ENCODE results near the gene LRRC17. TPM values are rescaled to one million over a fixed set of nuclear protein-coding genes. Genes with fewer than 3 reads are reported as not detected.

LRRC17 gene
- total and polyA plus RNA-seq, 2 experiments from 2014 or later = 0.18 to 1.5 TPM

- H3K27ac ChIP-seq = no peak overlapping the region
- no peak for TF ChIP-seq EZH2 (IDR thresholded peaks at IDR 0.05; ENCODE audit: insufficient read depth, poor library complexity, severe bottlenecking)
- TF ChIP-seq EZH2phosphoT487 (IDR thresholded peaks at IDR 0.05; ENCODE audit: insufficient read depth, low read depth) = no peak
These were observed 1.8 kb downstream of the LRRC17 start for GRCh38 chr7:102914585-102914984.

GRCh38 chr7:102916426-102916825 lies 3.6 kb downstream of the LRRC17 start:
- Histone ChIP-seq H3K9me3 (ENCODE audit: low read depth) (no peaks in the 10 kb centered on the region), H3K4me2 (ENCODE audit: unreplicated experiment) (peak overlapping the region; percentile 66), H3F3A (ENCODE audit: insufficient read depth) (no peaks in the 10 kb centered on the region), H3K4me1 (ENCODE audit: insufficient read depth) (peaks cover 24% of the 10 kb centered on the region), H2AFZ (no peak overlapping the region), H4K20me1 (ENCODE audit: insufficient read depth) (no peaks in the 10 kb centered on the region), H3K4me3 (peak overlapping the region; percentile 43; the same call in 1 of the 2 replicates), H3K9ac (no peak overlapping the region), H3K27ac (peak overlapping the region; percentile 38), H3K36me3 (ENCODE audit: low read depth) (no peaks in the 10 kb centered on the region), H3K79me2 (ENCODE audit: insufficient read depth) (no peaks in the 10 kb centered on the region), H3K27me3 (replicated peaks; ENCODE audit: insufficient read depth) (no peaks in the 10 kb centered on the region), H3K9me2 (ENCODE audit: insufficient read depth) (no peaks in the 10 kb centered on the region)
- in situ Hi-C loops (cut with MboI) = no loop called here
- no peak for TF ChIP-seq EZH2 (IDR thresholded peaks at IDR 0.05; ENCODE audit: insufficient read depth, poor library complexity, severe bottlenecking)
- no peak for TF ChIP-seq EZH2phosphoT487 (IDR thresholded peaks at IDR 0.05; ENCODE audit: insufficient read depth, low read depth)
- DNase-seq = peak; percentile 85
- WGBS, 2 experiments (ENCODE audit: low coverage in 1 of 2, low lambda C conversion rate in 2 of 2, missing lambda C conversion rate in 2 of 2) = 6 to 15% methylated on average over 3 of the region's 3 CpGs

More at GRCh38 chr7:102914585-102914984, 1.8 kb downstream of the LRRC17 start:
- H3K36me3 ChIP-seq (ENCODE audit: low read depth) = no peaks in the 10 kb centered on the region
- whole genome bisulfite sequencing, 2 experiments (ENCODE audit: low coverage in 1 of 2, low lambda C conversion rate in 2 of 2, missing lambda C conversion rate in 2 of 2) = 40 to 61% methylated on average over 8 of the region's 8 CpGs
- no peaks in the 10 kb centered on the region for H3K9me3 ChIP-seq (ENCODE audit: low read depth)
- peaks cover 24% of the 10 kb centered on the region for H3K4me1 ChIP-seq (ENCODE audit: insufficient read depth)
- no peaks in the 10 kb centered on the region for H3K27me3 ChIP-seq (replicated peaks; ENCODE audit: insufficient read depth)
- H3K79me2 ChIP-seq (ENCODE audit: insufficient read depth) = no peaks in the 10 kb centered on the region
- peak; percentile 62 for DNase-seq
- no peaks in the 10 kb centered on the region for H3K9me2 ChIP-seq (ENCODE audit: insufficient read depth)
- no peak overlapping the region for H3K9ac ChIP-seq
- no peak overlapping the region for H2AFZ ChIP-seq
- no peaks in the 10 kb centered on the region for H4K20me1 ChIP-seq (ENCODE audit: insufficient read depth)
- in situ Hi-C loops (cut with MboI) = no loop called here
- no peak overlapping the region for H3K4me2 ChIP-seq (ENCODE audit: unreplicated experiment)
- no peaks in the 10 kb centered on the region for H3F3A ChIP-seq (ENCODE audit: insufficient read depth)
- H3K4me3 ChIP-seq = no peak overlapping the region

- Histone ChIP-seq H3K9me3 (ENCODE audit: low read depth) (no peaks in the 10 kb centered on the region), H4K20me1 (ENCODE audit: insufficient read depth) (no peaks in the 10 kb centered on the region), H3K4me1 (ENCODE audit: insufficient read depth) (peaks cover 24% of the 10 kb centered on the region), H3K27me3 (replicated peaks; ENCODE audit: insufficient read depth) (no peaks in the 10 kb centered on the region), H3K4me3 (peak overlapping the region; percentile 43; the same call in 1 of the 2 replicates), H3K27ac (peak overlapping the region; percentile 38), H3K36me3 (ENCODE audit: low read depth) (no peaks in the 10 kb centered on the region), H3K79me2 (ENCODE audit: insufficient read depth) (no peaks in the 10 kb centered on the region), H3K4me2 (ENCODE audit: unreplicated experiment) (peak overlapping the region; percentile 66), H3F3A (ENCODE audit: insufficient read depth) (no peaks in the 10 kb centered on the region), H2AFZ (no peak overlapping the region), H3K9ac (no peak overlapping the region), H3K9me2 (ENCODE audit: insufficient read depth) (no peaks in the 10 kb centered on the region)
- TF ChIP-seq EZH2phosphoT487 (IDR thresholded peaks at IDR 0.05; ENCODE audit: insufficient read depth, low read depth) (no peak), EZH2 (IDR thresholded peaks at IDR 0.05; ENCODE audit: insufficient read depth, poor library complexity, severe bottlenecking) (no peak)
- in situ Hi-C loops (cut with MboI) = no loop called here
- peak; percentile 54 for DNase-seq
These were observed 4.1 kb downstream of the LRRC17 start for GRCh38 chr7:102916881-102917280.

GRCh38 chr7:102917436-102918353 lies 4.9 kb downstream of the LRRC17 start:
- WGBS, 2 experiments (ENCODE audit: low coverage in 1 of 2, low lambda C conversion rate in 2 of 2, missing lambda C conversion rate in 2 of 2) = 76 to 81% methylated on average over 5 of the region's 5 CpGs
- no peak for DNase-seq
- TF ChIP-seq EZH2 (IDR thresholded peaks at IDR 0.05; ENCODE audit: insufficient read depth, poor library complexity, severe bottlenecking) = no peak
- no peak for TF ChIP-seq EZH2phosphoT487 (IDR thresholded peaks at IDR 0.05; ENCODE audit: insufficient read depth, low read depth)
- no peak overlapping the region for H3K4me3 ChIP-seq
- no peaks in the 10 kb centered on the region for H3K79me2 ChIP-seq (ENCODE audit: insufficient read depth)
- no peaks in the 10 kb centered on the region for H3K9me2 ChIP-seq (ENCODE audit: insufficient read depth)
- H3K27me3 ChIP-seq (replicated peaks; ENCODE audit: insufficient read depth) = no peaks in the 10 kb centered on the region
- H3F3A ChIP-seq (ENCODE audit: insufficient read depth) = no peaks in the 10 kb centered on the region
- in situ Hi-C loops (cut with MboI) = no loop called here
- peaks cover 21% of the 10 kb centered on the region for H3K4me1 ChIP-seq (ENCODE audit: insufficient read depth)
- H3K9me3 ChIP-seq (ENCODE audit: low read depth) = no peaks in the 10 kb centered on the region
- H4K20me1 ChIP-seq (ENCODE audit: insufficient read depth) = no peaks in the 10 kb centered on the region
- H3K9ac ChIP-seq = no peak overlapping the region
- H3K36me3 ChIP-seq (ENCODE audit: low read depth) = no peaks in the 10 kb centered on the region
- H2AFZ ChIP-seq = no peak overlapping the region
- H3K4me2 ChIP-seq (ENCODE audit: unreplicated experiment) = no peak overlapping the region
- no peak overlapping the region for H3K27ac ChIP-seq

Measured in GM23248 (cell line).